ENCODE measurements around the gene SULF2. TPM values are rescaled to one million over a fixed set of nuclear protein-coding genes. Genes with fewer than 3 reads are reported as not detected.

Gene SULF2
- total RNA-seq, 1 donor from 2014 or later = 40.4 TPM

DNA sequence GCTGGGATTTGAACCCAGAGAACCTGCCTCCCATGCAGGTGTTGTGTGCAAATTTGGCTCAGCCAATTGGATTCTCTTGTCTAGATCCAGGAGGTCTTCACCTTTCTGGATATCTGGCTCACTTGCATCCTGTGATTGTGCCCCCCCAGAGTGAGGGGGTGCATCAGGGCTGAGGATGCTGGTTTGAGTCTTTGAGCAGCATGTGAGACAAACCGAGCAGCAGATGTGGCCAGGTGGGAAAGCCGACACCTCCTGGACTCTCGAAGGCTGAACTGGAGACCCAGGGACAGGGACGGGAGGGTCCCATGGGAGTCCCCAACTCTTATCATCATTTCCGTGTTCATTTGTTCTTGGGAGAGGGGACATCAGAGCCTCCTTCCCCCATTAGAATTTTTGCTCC, 30.6 kb upstream of the SULF2 start:
- H3K27ac Mint-ChIP-seq (ENCODE audit: unreplicated experiment) = no peak overlapping the region
- H3K36me3 Mint-ChIP-seq (ENCODE audit: unreplicated experiment) = no peaks in the 10 kb centered on the region
- no peak overlapping the region for H3K4me3 Mint-ChIP-seq (ENCODE audit: unreplicated experiment)
- no peak for DNase-seq (ENCODE audit: extremely low spot score, unreplicated experiment)
- H3K27me3 Mint-ChIP-seq (ENCODE audit: unreplicated experiment) = peaks cover 82% of the 10 kb centered on the region
- no peak for TF ChIP-seq CTCF (IDR thresholded peaks at IDR 0.05)
- H3K9me3 Mint-ChIP-seq (ENCODE audit: unreplicated experiment) = no peaks in the 10 kb centered on the region
- H3K4me1 Mint-ChIP-seq (ENCODE audit: unreplicated experiment) = no peaks in the 10 kb centered on the region

GRCh38 chr20:47815416-47815806, 30.1 kb upstream of the SULF2 start:
- no peak for TF ChIP-seq CTCF (IDR thresholded peaks at IDR 0.05)
- no peak overlapping the region for H3K4me3 Mint-ChIP-seq (ENCODE audit: unreplicated experiment)
- H3K27ac Mint-ChIP-seq (ENCODE audit: unreplicated experiment) = no peak overlapping the region
- no peak for DNase-seq (ENCODE audit: extremely low spot score, unreplicated experiment)
- H3K9me3 Mint-ChIP-seq (ENCODE audit: unreplicated experiment) = no peaks in the 10 kb centered on the region
- H3K4me1 Mint-ChIP-seq (ENCODE audit: unreplicated experiment) = no peaks in the 10 kb centered on the region
- H3K27me3 Mint-ChIP-seq (ENCODE audit: unreplicated experiment) = peaks cover 80% of the 10 kb centered on the region
- H3K36me3 Mint-ChIP-seq (ENCODE audit: unreplicated experiment) = no peaks in the 10 kb centered on the region

GRCh38 chr20:47814632-47815415, 29.5 kb upstream of the SULF2 start:
- Mint-ChIP-seq H3K27me3 (ENCODE audit: unreplicated experiment) (peaks cover 84% of the 10 kb centered on the region), H3K4me1 (ENCODE audit: unreplicated experiment) (no peaks in the 10 kb centered on the region), H3K36me3 (ENCODE audit: unreplicated experiment) (no peaks in the 10 kb centered on the region), H3K27ac (ENCODE audit: unreplicated experiment) (no peak overlapping the region), H3K4me3 (ENCODE audit: unreplicated experiment) (no peak overlapping the region), H3K9me3 (ENCODE audit: unreplicated experiment) (no peaks in the 10 kb centered on the region)
- no peak for DNase-seq (ENCODE audit: extremely low spot score, unreplicated experiment)
- no peak for TF ChIP-seq CTCF (IDR thresholded peaks at IDR 0.05)

DNA sequence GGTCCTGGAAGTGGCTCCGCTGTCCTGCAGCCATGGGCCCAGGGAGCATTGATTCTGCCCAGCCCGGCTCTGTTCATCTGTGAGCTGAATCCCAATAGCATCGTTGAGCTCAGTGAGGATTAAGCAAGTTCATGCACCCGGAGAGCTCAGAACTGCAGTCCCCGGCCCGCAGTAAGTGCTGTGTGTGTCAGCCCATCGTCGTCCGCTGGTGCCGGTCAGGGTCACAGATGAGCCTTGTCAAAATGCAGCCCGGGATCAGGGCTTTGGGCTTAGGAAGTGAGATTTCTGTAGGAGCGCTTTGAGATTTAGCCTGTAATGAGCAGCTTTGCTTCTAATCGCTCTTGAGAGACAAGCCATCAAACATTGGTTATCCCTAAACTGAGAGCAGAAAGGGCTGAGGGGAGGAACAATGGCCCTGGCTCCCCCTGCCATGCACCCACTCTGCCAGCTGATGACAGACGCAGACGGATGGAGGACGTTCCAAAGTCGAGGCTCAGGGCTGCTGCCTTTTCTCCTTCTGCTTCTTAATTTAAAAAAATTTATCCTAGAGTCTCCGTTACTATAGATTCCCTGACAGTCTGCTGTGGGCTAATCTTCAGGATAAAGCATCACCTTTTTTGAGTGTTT, 25.6 kb upstream of the SULF2 start:
- no peak for DNase-seq (ENCODE audit: extremely low spot score, unreplicated experiment)
- TF ChIP-seq CTCF (IDR thresholded peaks at IDR 0.05) = no peak

DNA sequence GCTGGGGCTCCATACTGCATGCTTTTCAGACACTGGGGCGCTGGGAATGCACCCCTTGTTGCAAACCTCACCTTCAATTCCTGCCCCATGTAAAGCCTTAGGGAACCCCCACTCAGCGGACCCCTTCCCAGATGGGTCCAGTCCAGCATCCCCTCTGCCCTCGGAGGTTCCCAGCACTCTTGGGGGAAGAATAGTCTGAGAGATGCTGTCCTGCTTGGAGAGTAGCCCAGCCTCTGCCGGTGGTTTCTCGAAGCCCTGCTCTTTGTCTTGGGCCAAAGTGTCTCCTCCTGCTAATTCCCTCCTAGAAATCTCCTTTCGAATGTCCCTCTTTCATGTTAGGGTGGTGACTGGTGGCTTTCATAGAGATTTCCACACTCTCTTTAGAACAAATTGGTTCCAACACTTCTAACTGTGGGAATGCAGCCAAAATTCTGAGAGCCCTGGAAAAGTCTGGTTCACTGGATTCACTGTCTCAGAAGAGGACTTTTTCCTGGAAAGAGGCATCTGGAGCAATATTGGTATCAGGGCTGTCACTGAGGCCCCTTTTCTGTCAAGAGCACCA, 24.9 kb upstream of the SULF2 start:
- Mint-ChIP-seq H3K36me3 (ENCODE audit: unreplicated experiment) (no peaks in the 10 kb centered on the region), H3K4me3 (ENCODE audit: unreplicated experiment) (no peak overlapping the region), H3K4me1 (ENCODE audit: unreplicated experiment) (peaks cover 5% of the 10 kb centered on the region), H3K27me3 (ENCODE audit: unreplicated experiment) (peaks cover 78% of the 10 kb centered on the region), H3K9me3 (ENCODE audit: unreplicated experiment) (no peaks in the 10 kb centered on the region), H3K27ac (ENCODE audit: unreplicated experiment) (no peak overlapping the region)
- no peak for TF ChIP-seq CTCF (IDR thresholded peaks at IDR 0.05)
- no peak for DNase-seq (ENCODE audit: extremely low spot score, unreplicated experiment)

More for the DNA sequence above, 25.6 kb upstream of the SULF2 start:
- Mint-ChIP-seq H3K27ac (ENCODE audit: unreplicated experiment) (no peak overlapping the region), H3K36me3 (ENCODE audit: unreplicated experiment) (no peaks in the 10 kb centered on the region), H3K9me3 (ENCODE audit: unreplicated experiment) (no peaks in the 10 kb centered on the region), H3K27me3 (ENCODE audit: unreplicated experiment) (peaks cover 75% of the 10 kb centered on the region), H3K4me1 (ENCODE audit: unreplicated experiment) (peaks cover 5% of the 10 kb centered on the region), H3K4me3 (ENCODE audit: unreplicated experiment) (no peak overlapping the region)

Measured in osteocyte (in vitro differentiated cells).